Measurements from ENCODE around the gene A1BG.

A1BG gene

GRCh38 chr19:58352760-58353671, at the start of gene A1BG:
Gene A1BG, minus strand, starts transcription at chr19:58353492. Its CDS starts 55 bp downstream, at chr19:58353437.
- no peak for DNase-seq

DNA sequence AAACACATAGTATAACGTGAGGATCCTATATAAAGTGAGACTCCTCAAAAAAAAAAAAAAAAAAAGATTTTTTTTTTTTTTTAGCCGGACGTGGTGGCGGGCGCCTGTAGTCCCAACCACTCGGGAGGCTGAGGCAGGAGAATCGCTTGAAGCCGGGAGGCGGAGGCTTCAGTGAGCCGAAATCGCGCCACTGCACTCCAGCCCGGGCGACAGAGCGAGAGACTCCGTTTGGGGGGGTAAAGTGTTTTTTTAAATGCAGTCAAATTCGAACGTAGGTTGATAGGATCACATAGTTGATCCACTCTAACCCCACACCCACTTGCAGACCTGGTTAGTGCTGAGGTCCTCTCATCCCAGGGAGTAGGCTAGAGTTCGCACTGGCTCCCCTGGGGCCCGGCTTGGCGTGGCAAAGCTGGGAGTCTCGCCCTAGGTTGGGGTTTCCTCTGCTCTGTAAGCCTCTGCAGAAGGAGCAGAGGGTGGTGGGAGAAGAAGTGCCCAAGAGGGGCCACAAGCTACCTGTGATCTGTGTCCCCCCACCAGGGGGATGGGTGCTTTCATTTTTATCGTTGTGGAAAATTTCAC, 48.6 kb upstream of the A1BG start:
- no peak for DNase-seq

DNA sequence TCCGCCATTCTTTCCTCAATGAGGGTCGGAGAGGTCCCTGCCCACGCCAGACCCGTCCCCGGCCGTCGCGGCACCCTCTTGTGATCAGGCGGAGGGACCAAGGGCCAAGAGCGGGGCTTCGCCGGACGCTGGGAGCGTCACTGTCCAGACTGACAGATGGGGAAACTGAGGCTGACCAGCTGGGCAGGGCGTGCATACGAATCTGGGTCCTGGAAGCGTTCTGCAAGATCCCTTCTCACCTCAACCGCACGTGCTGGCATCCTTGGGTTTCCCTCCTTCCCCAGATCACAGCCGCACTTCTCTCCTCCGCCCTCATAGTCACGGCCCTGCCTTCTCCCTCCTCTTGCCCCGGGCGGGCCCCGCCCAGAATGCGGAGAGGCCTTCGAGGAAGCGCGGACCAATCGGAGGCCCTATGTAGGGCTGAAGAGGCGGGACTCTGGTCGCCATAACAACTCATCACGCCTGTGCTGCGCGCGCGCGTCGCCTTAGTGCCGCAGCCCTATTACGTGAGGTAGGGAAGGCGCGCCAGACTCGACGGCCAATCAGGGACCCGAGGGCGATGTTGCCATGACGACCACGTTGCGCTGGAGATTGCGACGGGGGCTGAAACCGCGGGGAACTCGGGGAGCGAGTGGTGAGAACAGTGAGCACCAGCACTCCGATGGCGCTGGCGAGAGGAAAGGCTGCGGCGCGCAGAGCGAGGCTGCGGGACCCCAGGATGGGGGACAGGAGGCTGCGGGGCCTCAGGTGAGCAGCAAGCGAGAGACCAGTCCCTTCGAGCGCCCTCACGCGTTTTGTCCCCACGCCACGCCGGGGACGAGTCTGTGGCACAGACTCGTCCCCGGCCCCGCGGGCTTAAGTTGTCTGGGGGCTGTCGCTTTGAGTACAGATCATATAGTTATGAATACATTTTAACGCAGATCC, 47.9 kb upstream of the A1BG start:
- DNase-seq: peak; percentile 86 to 100 (median 98)

DNA sequence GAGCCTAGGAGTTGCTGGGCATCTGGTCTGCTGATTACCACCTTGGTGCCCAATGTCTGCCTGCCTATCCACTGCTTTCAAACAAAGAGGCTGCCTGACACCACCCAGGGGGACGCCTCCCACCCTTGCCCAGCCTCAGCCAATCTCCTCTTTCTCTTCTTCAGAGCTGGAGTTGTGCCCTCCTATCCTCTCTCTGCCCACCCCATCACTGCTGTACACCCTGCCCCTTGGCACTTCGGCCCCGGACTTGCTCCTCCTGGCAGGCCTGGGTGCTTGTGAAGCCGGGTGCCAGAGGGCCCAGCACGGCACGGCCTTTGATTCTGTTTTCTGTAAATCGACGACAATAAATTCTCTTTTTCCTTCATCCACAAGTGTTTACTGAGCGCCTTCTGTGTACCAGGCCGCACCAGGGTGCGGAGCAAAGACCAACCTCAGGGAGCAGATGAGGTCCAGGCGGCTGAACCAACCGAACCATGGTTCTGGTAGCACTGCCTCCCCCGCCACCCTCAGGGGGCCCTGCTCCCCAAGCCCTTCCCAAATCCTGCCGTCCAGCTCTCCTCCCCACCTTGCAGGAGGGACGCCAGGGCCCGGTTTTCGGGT, 47.1 kb upstream of the A1BG start:
- peak in 42 of 58 donors; percentile 13 to 77 (median 45) for DNase-seq

DNA sequence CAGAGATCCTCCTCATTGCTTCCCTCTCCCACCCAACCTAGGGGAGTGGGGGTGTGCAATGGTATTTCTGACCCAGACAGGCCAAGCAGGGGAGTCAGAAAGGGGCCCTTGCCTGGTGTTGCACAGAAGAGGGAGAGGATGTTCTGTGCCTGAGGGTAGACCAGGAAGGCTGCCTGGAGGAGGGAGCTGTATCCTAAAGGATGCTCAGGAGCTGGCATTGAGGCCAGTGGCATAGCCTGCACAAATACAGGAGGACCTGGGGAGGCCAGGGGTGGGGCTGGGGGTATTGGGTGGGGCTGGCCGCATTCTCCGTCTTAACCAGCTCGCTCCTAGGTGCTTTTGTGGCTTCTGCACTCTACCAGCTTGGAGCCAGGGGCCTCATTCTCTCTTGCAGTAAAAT, 46.6 kb upstream of the A1BG start:
- no peak for DNase-seq

GRCh38 chr19:58398545-58398944, 45.3 kb upstream of the A1BG start:
- no peak for DNase-seq

DNA sequence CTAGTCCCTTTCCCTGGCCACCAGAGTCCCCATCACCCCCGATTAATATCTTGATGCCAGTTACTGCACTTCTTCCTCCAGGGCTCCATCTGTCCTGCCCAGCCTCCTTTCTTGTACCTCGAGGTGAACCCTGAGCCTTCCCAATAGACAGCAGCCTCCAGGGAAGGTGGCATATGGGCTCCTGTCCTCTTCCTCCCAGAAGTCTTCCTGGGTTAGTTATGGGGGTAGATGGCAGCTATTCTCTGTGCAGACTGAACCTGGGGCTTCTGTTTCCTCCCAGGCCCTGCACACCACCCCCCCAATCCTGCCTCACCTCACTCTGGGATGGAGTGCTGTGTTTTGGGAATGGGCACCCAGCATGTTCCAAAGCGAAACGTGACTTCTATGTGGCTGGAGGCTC, 44.8 kb upstream of the A1BG start:
- DNase-seq: no peak

DNA sequence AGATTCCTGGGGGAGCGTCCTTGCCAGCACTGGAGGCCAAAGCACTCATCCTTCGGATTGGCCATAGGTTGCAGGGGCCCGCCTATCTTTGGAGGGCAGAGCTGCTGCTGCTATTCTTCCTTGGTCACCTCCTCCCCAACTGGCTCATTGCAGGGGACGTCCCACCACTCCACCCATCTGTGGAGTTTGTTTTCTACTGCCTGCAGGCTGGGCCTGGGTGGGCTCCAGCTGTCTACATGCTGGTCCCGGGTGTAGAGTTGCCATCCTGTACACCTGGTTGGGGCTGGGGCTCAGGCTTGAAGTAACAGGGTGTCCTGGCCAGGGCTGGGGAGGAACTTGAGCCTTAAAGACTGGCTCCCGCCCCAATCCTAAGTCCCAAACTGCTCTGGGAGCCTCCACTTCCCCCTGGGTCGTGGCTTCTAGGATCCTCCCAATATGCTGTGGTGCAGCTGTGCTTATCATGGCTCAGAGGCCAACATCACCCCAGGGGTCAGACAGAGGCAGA, 44.3 kb upstream of the A1BG start:
- DNase-seq: no peak

DNA sequence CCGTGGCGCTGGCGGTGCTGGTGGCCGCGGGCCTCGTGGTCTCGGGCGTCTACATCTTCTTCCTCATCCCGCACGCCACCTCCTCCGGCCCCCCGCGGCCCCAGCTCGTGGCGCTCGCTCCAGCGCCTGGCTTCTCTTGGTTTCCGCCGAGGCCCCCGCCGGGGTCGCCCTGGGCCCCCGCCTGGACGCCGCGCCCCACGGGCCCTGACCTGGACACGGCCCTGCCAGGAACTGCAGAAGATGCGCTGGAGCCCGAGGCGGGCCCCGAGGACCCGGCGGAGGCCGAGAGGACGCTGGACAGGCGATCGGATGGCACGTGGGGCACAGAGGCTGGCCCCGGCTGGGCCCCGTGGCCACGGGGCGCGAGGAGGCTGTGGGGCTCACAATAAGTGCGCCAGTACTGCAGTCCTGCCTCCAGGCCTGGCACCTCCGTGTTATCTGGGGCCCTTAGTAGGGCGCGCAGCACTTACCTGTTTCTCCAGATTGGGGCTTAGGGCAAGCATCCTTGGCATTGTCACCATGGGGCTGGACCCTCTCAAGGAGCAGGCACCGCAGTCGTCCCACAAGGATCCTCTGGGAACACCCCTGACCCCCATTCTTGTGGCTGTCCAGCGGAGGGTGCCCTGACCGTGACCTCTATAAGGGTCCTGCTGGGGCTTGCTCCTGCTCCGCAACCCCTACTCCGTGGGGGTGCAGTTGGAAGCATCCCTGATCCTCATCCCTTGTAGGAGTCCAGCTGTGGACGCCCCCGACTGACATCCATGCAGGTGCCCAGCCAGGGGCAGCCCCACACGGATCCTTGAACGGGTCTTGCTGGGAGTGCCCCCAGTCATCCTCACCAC, 43.6 kb upstream of the A1BG start:
- no peak for DNase-seq

- no peak for DNase-seq
Observed at GRCh38 chr19:58395979-58396627, 42.8 kb upstream of the A1BG start.

DNA sequence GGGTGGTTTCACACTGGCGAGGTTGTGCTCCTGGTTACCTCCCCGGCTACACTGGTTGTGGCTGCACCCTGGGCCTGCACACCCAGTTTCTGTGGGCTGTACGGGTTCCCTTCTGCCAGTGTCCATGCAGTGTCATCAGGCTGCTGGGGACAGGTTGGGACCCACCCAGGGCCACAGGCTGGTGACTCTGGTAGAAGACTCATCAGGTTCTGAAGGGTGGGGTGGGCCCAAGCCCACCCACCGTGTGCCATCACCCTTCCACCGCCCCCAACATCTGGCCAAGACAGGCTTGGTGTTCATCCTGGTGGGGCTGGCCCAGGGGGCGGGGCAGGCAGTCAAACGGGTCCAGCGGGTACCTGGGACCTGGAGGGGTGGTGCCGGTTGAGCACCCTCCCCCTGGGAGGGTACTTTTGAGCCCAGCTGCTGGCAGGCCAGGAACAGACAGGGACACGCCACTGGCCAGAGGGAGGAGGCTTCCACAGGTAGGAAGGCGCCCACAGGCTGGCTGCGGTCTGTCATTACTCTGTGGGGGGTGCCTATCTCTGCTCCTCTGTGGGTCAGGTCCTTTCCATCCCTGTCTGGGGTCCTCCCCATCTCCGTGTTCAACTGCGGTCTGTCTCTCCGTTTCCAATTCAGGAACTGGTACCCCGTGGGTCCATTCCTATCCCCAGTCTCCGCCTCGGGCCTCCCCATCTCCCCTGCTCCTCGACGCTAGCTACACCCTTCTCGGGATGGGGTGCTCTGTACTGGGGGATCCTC, 42.1 kb upstream of the A1BG start, which contains the start of gene RNF225:
Gene RNF225 (plus strand): TSS at position 437 of the 759 bp plus-strand sequence. CDS start 434 bp downstream, outside the sequence.
- DNase-seq: no peak

GRCh38 chr19:58394821-58395219, 41.5 kb upstream of the A1BG start:
- no peak for DNase-seq

DNA sequence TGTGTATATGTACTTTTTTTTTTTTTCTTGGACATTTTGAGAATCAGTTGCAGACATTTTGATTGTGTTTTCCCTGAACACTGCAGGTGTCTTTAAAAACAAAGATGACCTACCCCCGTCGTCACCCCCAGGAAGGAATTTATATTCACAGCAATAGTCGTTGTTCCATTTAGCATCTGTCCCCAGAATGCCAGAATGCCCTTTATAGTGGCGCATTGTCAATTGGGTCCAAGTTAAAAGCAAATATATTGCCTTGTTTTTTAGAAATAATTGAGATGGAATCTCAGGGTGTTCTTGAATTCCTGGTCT, 40.4 kb upstream of the A1BG start:
- DNase-seq: no peak

- no peak for DNase-seq
Observed at GRCh38 chr19:58392945-58393724, 39.8 kb upstream of the A1BG start.

- DNase-seq: no peak
Observed at GRCh38 chr19:58388175-58388526, 34.9 kb upstream of the A1BG start.

DNA sequence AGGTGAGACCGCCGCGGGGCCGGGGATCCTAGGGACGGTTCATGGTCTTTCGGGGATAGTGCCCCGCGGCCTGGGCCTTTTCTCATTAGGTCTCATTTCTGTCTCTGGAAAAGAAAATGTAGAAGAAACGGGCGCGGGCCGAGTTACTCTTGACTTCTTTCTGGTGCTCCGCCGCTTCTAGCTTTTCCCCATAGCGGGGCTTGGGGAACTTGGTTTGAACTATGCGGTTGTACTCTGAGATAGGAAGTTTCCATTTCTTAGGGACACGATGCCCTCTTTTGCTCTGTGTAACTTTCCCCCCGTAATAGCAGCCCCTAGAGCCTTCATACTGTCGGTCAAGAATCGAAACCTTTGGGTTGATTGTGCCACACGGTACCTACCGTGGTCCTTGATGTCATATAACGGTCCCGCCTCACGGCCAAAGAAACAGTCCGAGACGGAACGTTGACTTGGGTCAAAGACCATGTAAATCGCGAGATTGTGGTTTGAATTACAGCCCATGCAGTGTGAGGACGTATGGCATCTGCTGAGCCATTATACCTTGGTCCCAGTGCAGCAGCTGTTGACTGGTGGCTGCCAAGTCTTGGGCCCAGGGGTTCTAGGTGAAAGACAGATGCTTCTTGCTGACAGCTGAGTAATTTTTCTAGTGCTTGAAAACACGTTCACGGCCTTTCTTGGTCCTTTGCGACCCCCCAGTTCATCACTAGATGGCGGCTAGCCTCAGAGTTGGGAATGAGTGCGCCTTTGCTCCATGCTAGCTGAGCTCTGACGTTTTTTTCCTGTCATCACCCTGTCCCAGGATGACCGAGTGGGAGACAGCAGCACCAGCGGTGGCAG, 34.3 kb upstream of the A1BG start:
- DNase-seq: no peak

All from anterior cingulate cortex (tissue), 58 donors.